Measurements from ENCODE around the gene DNAH7. TPM values are rescaled to one million over a fixed set of nuclear protein-coding genes. Genes with fewer than 3 reads are reported as not detected.
"Not testable (repeated sequence)": the region's sequence is repeated elsewhere in the genome, so short reads cannot be mapped to it uniquely, and the experiment has no call there.

The DNAH7 gene
- total and polyA plus RNA-seq, 12 donors, result 0.36 to 3.6 (median 1.4) TPM

DNA sequence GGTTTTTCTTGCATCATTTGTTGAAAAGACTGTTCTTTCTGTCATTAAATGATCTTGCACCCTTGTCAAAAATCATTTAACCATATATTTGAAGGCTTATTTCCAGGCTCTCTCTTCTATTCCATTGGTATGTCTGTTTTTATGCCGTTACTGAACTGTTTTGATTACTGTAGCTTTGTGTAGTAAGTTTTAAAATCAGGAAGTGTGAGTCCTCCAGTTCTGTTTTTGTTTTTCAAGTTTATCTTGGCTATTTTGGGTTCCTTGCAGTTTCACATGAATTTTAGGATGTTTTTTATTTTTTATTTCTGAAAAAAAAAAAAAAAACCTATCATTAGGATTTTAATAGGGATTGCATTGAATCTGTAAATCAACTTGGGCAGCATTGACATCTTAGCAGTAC, 372.6 kb downstream of the DNAH7 start:
- H3K27me3 ChIP-seq, result no peaks in the 10 kb centered on the region
- peaks cover 0 to 6% of the 10 kb centered on the region in 2 donors for H3K4me1 ChIP-seq (replicated peaks in 1 of 2)
- DNase-seq, result no peak
- intact Hi-C loops (cut with DNase I), result no loop called here
- no peak overlapping the region for H3K4me3 ChIP-seq
- no peak overlapping the region for H3K27ac ChIP-seq
- no peaks in the 10 kb centered on the region for H3K36me3 ChIP-seq (replicated peaks in 1 of 2)
- peaks cover 0 to 12% (median 9%) of the 10 kb centered on the region in 3 donors for H3K9me3 ChIP-seq (replicated peaks in 1 of 3)
- no peak for TF ChIP-seq POLR2A (IDR thresholded peaks at IDR 0.05)
- TF ChIP-seq, protein P1, sequence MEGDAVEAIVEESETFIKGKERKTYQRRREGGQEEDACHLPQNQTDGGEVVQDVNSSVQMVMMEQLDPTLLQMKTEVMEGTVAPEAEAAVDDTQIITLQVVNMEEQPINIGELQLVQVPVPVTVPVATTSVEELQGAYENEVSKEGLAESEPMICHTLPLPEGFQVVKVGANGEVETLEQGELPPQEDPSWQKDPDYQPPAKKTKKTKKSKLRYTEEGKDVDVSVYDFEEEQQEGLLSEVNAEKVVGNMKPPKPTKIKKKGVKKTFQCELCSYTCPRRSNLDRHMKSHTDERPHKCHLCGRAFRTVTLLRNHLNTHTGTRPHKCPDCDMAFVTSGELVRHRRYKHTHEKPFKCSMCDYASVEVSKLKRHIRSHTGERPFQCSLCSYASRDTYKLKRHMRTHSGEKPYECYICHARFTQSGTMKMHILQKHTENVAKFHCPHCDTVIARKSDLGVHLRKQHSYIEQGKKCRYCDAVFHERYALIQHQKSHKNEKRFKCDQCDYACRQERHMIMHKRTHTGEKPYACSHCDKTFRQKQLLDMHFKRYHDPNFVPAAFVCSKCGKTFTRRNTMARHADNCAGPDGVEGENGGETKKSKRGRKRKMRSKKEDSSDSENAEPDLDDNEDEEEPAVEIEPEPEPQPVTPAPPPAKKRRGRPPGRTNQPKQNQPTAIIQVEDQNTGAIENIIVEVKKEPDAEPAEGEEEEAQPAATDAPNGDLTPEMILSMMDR (IDR thresholded peaks at IDR 0.05), result no peak
- WGBS, 4 donors, result 81 to 94% (median 87%) methylated on average over 1 of the region's 1 CpG

DNA sequence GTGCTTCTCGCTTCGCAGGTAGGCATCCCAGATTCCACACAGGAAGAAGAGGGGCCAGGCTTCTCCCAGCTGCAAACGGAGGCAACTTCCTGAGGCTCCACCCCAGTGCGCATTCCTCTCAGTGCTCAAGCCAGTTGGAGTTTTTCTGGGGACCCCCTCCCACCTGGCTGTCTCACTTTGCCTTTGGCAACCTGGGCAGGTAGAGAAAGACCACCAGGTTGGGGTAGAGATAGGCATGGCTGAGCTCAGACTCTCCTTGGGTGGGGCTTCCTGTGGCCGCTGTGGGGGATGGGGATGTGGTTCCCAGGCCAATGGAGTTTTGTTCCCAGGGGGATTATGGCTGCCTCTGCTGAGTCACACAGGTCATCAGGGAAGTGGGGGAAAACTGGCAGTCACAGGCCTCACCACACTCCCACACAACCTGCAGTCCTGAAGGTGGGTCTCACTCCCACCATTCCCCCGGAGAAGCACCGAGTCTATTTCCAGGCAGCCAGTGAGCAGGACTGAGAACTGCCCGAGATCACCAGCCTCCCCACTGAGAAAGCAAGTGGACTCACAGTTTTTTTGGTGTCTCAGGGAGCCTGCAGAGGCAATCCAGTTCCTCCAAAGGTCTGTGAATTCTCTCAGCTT, 373.5 kb downstream of the DNAH7 start:
- no peak for DNase-seq
- Histone ChIP-seq H3K4me1 (replicated peaks in 1 of 2) (peaks cover 0 to 6% of the 10 kb centered on the region in 2 donors), H3K36me3 (replicated peaks in 1 of 2) (no peaks in the 10 kb centered on the region), H3K4me3 (no peak overlapping the region), H3K9me3 (replicated peaks in 1 of 3) (peaks cover 0 to 9% (median 6%) of the 10 kb centered on the region in 3 donors), H3K27ac (no peak overlapping the region), H3K27me3 (no peaks in the 10 kb centered on the region)
- TF ChIP-seq, protein P1 (IDR thresholded peaks at IDR 0.05), result no peak
- no peak for TF ChIP-seq POLR2A (IDR thresholded peaks at IDR 0.05)
- WGBS, 4 donors, result 81 to 91% (median 88%) methylated on average over 5 to 8 of the region's 8 CpGs
- intact Hi-C loops (cut with DNase I), result no loop called here

DNA sequence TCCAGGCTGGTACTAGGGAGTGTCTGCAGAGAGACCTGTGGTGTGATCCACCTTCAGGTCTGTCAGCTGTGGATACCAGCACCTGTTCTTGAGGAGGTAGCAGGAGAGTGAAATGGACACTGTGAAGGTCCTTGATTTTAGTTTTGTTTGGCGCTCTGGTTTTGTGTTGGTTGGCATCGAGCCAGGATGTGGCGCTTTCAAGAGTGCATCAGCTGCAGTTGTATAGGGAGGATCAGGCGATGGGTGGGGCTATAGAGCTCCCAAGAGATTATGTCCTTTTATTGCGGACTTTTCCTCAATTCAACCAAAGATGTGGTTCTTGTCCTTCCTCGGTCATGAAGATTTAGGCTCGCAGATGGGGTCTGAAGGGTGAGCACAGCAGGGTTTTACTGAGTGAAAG, 374.1 kb downstream of the DNAH7 start:
- no peak overlapping the region for H3K27ac ChIP-seq
- no peaks in the 10 kb centered on the region for H3K27me3 ChIP-seq
- intact Hi-C loops (cut with DNase I), result no loop called here
- H3K4me3 ChIP-seq, result no peak overlapping the region
- peaks cover 0 to 3% (median under 1%) of the 10 kb centered on the region in 3 donors for H3K9me3 ChIP-seq (replicated peaks in 1 of 3)
- WGBS, 4 donors, result 89 to 94% (median 93%) methylated on average over 7 of the region's 7 CpGs
- no peak for DNase-seq
- TF ChIP-seq POLR2A (IDR thresholded peaks at IDR 0.05), result no peak
- TF ChIP-seq, protein P1 (IDR thresholded peaks at IDR 0.05), result no peak
- peaks cover 0 to 6% of the 10 kb centered on the region in 2 donors for H3K4me1 ChIP-seq (replicated peaks in 1 of 2)
- no peaks in the 10 kb centered on the region for H3K36me3 ChIP-seq (replicated peaks in 1 of 2)

DNA sequence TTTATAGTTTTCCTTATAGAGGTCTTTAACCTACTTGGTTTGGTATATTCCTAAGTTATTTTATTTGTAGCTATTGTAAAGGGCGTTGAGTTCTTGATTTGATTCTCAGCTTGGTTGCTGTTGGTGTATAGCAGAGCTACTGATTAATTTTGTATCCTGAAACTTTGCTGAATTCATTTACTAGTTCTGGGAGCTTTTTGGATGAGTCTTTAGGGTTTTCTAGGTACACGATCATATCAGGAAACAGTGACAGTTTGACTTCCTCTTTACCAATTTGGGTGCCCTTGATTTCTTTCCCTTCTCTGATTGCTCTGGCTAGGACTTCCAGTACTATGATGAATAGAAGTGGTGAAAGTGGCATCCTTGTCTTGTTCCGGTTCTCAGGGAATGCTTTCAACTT, 376.1 kb downstream of the DNAH7 start:
- H3K27ac ChIP-seq; H3K4me1 ChIP-seq (replicated peaks in 1 of 2); H3K36me3 ChIP-seq (replicated peaks in 1 of 2); H3K4me3 ChIP-seq; DNase-seq; intact Hi-C loops (cut with DNase I); H3K27me3 ChIP-seq; H3K9me3 ChIP-seq (replicated peaks in 1 of 3): not testable (repeated sequence)
- WGBS, 4 donors, result 80 to 89% (median 87%) methylated on average over 3 of the region's 3 CpGs

Other genes starting within 250 kb of the DNAH7 start
- gene STK17B, start 102.7 kb upstream of the DNAH7 start, total RNA-seq, result 10 to 100 TPM in 7 of 9 donors, 1 to 10 TPM in 2; 3.6 to 35.0 (median 16.2) TPM
- 1 to 10 TPM; 4.7 to 7.1 (median 5.3) TPM for gene STK17B, start 102.7 kb upstream of the DNAH7 start, polyA plus RNA-seq

All from adrenal gland (tissue), 12 donors.